ENCODE results near the gene BORCS5. TPM values are rescaled to one million over a fixed set of nuclear protein-coding genes. Genes with fewer than 3 reads are reported as not detected.
A peak's percentile ranks its signal among the peaks of the same experiment; 100 is the strongest.
"Not testable (repeated sequence)": the region's sequence is repeated elsewhere in the genome, so short reads cannot be mapped to it uniquely, and the experiment has no call there.

The BORCS5 gene
- total RNA-seq (10 to 100 TPM in 1 of 2 donors, 1 to 10 TPM in 1; 9.0 to 13.5 TPM), polyA plus RNA-seq (ENCODE audit: insufficient read length in 6 of 6) (1 to 10 TPM; 7.7 to 9.5 (median 8.8) TPM)
- long read RNA-seq, donor 1, full-length matches to known transcripts: 3 of 3 reads
- long read RNA-seq, donor 1, partial matches to known transcripts: 0 of 3 reads
- long read RNA-seq, donor 1, other reads (novel, unspliced or antisense): 0 of 3 reads
- long read RNA-seq, donor 2, full-length matches to known transcripts: 2 of 2 reads
- long read RNA-seq, donor 2, partial matches to known transcripts: 0 of 2 reads
- long read RNA-seq, donor 2, other reads (novel, unspliced or antisense): 0 of 2 reads
- long read RNA-seq, donor 3: 0 reads
- long read RNA-seq, donor 4, full-length matches to known transcripts: 7 of 9 reads
- long read RNA-seq, donor 4, partial matches to known transcripts: 0 of 9 reads
- long read RNA-seq, donor 4, other reads (novel, unspliced or antisense): 2 of 9 reads
- long read RNA-seq, donor 5, full-length matches to known transcripts: 4 of 4 reads
- long read RNA-seq, donor 5, partial matches to known transcripts: 0 of 4 reads
- long read RNA-seq, donor 5, other reads (novel, unspliced or antisense): 0 of 4 reads
- long read RNA-seq, donor 6, full-length matches to known transcripts: 8 of 8 reads
- long read RNA-seq, donor 6, partial matches to known transcripts: 0 of 8 reads
- long read RNA-seq, donor 6, other reads (novel, unspliced or antisense): 0 of 8 reads
- long read RNA-seq, donor 7: 0 reads
- long read RNA-seq, donor 8, full-length matches to known transcripts: 3 of 3 reads
- long read RNA-seq, donor 8, partial matches to known transcripts: 0 of 3 reads
- long read RNA-seq, donor 8, other reads (novel, unspliced or antisense): 0 of 3 reads
- long read RNA-seq, donor 9: 0 reads
- long read RNA-seq, donor 10, full-length matches to known transcripts: 6 of 7 reads
- long read RNA-seq, donor 10, partial matches to known transcripts: 0 of 7 reads
- long read RNA-seq, donor 10, other reads (novel, unspliced or antisense): 1 of 7 reads
- long read RNA-seq, donor 11, full-length matches to known transcripts: 4 of 4 reads
- long read RNA-seq, donor 11, partial matches to known transcripts: 0 of 4 reads
- long read RNA-seq, donor 11, other reads (novel, unspliced or antisense): 0 of 4 reads
- long read RNA-seq, donor 12, partial matches to known transcripts: 0 of 1 reads
- long read RNA-seq, donor 12, other reads (novel, unspliced or antisense): 0 of 1 reads

- peak; percentile 91 to 100 (median 97) for DNase-seq
- Histone ChIP-seq H3K36me3 (no peaks in the 10 kb centered on the region), H3K4me3 (peak within 1 kb of the TSS; percentile 69 to 89), H3K4me1 (peaks cover 13 to 31% of the 10 kb centered on the region in 2 donors), H3K27me3 (no peaks in the 10 kb centered on the region), H3K9me3 (no peaks in the 10 kb centered on the region), H3K27ac (peak within 1 kb of the TSS; percentile 94 to 100)
- intact Hi-C loops (cut with DNase I): no loop called here
- no peak for TF ChIP-seq CTCF (IDR thresholded peaks at IDR 0.05)
- peak; percentile 98 for ATAC-seq
Measured at GRCh38 chr12:12356896-12357718, at the start of gene BORCS5. Gene BORCS5 (plus strand): TSS chr12:12357078. CDS start chr12:12357452, 374 bp downstream.

GRCh38 chr12:12310695-12311094 lies 46.2 kb upstream of the BORCS5 start:
- H3K4me1 ChIP-seq; H3K9me3 ChIP-seq; intact Hi-C loops (cut with DNase I); H3K4me3 ChIP-seq; DNase-seq; H3K36me3 ChIP-seq; H3K27me3 ChIP-seq; H3K27ac ChIP-seq; ATAC-seq: not testable (repeated sequence)

- Histone ChIP-seq H3K9me3 (no peaks in the 10 kb centered on the region), H3K4me3 (no peak overlapping the region), H3K4me1 (no peaks in the 10 kb centered on the region), H3K27ac (no peak overlapping the region), H3K36me3 (no peaks in the 10 kb centered on the region), H3K27me3 (no peaks in the 10 kb centered on the region)
- no peak for DNase-seq
- TF ChIP-seq CTCF (IDR thresholded peaks at IDR 0.05): no peak
- intact Hi-C loops (cut with DNase I): no loop called here
- no peak for ATAC-seq
Measured at GRCh38 chr12:12315838-12316237, 41.0 kb upstream of the BORCS5 start.

GRCh38 chr12:12319451-12320183 lies 37.3 kb upstream of the BORCS5 start:
- no peaks in the 10 kb centered on the region for H3K36me3 ChIP-seq
- H3K27me3 ChIP-seq: no peaks in the 10 kb centered on the region
- H3K4me3 ChIP-seq: no peak overlapping the region
- ATAC-seq (no peak), DNase-seq (peak in 1 of 4 donors; percentile 12)
- intact Hi-C loops (cut with DNase I): no loop called here
- no peak for TF ChIP-seq CTCF (IDR thresholded peaks at IDR 0.05)
- no peaks in the 10 kb centered on the region for H3K9me3 ChIP-seq
- peak overlapping the region in 1 of 2 donors; percentile 42 for H3K27ac ChIP-seq
- H3K4me1 ChIP-seq: no peaks in the 10 kb centered on the region
